ENCODE data around the gene CCDC73.

- TF ChIP-seq, protein P1, sequence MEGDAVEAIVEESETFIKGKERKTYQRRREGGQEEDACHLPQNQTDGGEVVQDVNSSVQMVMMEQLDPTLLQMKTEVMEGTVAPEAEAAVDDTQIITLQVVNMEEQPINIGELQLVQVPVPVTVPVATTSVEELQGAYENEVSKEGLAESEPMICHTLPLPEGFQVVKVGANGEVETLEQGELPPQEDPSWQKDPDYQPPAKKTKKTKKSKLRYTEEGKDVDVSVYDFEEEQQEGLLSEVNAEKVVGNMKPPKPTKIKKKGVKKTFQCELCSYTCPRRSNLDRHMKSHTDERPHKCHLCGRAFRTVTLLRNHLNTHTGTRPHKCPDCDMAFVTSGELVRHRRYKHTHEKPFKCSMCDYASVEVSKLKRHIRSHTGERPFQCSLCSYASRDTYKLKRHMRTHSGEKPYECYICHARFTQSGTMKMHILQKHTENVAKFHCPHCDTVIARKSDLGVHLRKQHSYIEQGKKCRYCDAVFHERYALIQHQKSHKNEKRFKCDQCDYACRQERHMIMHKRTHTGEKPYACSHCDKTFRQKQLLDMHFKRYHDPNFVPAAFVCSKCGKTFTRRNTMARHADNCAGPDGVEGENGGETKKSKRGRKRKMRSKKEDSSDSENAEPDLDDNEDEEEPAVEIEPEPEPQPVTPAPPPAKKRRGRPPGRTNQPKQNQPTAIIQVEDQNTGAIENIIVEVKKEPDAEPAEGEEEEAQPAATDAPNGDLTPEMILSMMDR (conservative IDR thresholded peaks at IDR 0.05) = no peak
- no peak for TF ChIP-seq EZH2 (IDR thresholded peaks at IDR 0.05; ENCODE audit: low read depth)
Observed at GRCh38 chr11:32729976-32730375, 64.5 kb downstream of the CCDC73 start.
